ENCODE results near the gene TYW1. TPM values are rescaled to one million over a fixed set of nuclear protein-coding genes. Genes with fewer than 3 reads are reported as not detected.
"Not testable (repeated sequence)": the region's sequence is repeated elsewhere in the genome, so short reads cannot be mapped to it uniquely, and the experiment has no call there.

The TYW1 gene
- total RNA-seq, 1 donor from 2014 or later: 20.0 TPM

DNA sequence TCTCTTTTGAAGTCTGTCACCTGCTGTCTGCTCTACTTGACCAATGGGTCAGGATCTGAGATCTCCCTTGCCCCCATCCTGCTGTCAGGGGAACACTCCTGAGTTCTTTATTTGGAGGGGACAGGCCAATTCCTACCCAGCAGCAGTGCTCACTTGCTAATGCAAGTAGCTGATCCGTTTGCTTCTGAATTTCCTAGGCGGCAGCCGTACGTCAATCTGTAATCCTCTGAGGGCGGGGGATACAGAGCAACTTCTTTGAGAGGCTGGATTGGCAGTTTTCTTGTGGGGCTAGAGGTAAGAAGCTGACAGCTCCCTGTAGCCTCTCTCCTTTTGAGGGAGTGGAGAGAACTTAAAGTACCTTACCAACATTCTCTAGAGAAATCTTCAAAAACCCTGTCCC lies 36.6 kb downstream of the TYW1 start:
- no peaks in the 10 kb centered on the region for H3K9me3 ChIP-seq
- TF ChIP-seq, protein P1, sequence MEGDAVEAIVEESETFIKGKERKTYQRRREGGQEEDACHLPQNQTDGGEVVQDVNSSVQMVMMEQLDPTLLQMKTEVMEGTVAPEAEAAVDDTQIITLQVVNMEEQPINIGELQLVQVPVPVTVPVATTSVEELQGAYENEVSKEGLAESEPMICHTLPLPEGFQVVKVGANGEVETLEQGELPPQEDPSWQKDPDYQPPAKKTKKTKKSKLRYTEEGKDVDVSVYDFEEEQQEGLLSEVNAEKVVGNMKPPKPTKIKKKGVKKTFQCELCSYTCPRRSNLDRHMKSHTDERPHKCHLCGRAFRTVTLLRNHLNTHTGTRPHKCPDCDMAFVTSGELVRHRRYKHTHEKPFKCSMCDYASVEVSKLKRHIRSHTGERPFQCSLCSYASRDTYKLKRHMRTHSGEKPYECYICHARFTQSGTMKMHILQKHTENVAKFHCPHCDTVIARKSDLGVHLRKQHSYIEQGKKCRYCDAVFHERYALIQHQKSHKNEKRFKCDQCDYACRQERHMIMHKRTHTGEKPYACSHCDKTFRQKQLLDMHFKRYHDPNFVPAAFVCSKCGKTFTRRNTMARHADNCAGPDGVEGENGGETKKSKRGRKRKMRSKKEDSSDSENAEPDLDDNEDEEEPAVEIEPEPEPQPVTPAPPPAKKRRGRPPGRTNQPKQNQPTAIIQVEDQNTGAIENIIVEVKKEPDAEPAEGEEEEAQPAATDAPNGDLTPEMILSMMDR (IDR thresholded peaks at IDR 0.05): no peak
- DNase-seq (no peak), ATAC-seq (no peak)
- H3K36me3 ChIP-seq: peaks cover 9% of the 10 kb centered on the region
- H3K4me3 ChIP-seq: no peak overlapping the region
- intact Hi-C loops (cut with DNase I): no loop called here
- no peaks in the 10 kb centered on the region for H3K4me1 ChIP-seq
- H3K27me3 ChIP-seq: no peaks in the 10 kb centered on the region
- no peak overlapping the region for H3K27ac ChIP-seq

GRCh38 chr7:67036432-67037395 lies 40.1 kb downstream of the TYW1 start:
- H3K9me3 ChIP-seq; H3K27ac ChIP-seq; H3K27me3 ChIP-seq; H3K4me3 ChIP-seq; H3K36me3 ChIP-seq; DNase-seq; H3K4me1 ChIP-seq; intact Hi-C loops (cut with DNase I): not testable (repeated sequence)
- peak; percentile 29 for ATAC-seq

DNA sequence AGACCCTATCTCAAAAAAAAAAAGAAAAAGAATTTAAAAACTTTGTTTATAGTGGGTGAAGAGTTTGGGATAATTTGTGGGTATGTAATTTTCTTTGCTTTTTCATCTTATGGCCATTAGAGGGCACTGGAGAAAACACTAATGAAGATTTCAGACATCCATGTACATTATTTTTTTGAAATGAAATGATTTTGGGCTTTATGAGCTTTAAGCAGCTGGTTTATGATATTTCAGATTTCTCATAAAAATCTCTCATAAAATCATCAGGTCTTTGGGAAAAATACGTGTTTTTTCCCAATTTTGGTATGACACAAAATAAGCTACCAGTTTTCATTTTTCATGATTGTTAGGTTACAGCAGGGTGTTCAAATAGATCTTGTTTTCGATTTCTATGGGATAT lies 44.2 kb downstream of the TYW1 start:
- H3K27ac ChIP-seq; DNase-seq; ATAC-seq; H3K4me3 ChIP-seq; H3K27me3 ChIP-seq; H3K36me3 ChIP-seq; H3K9me3 ChIP-seq; intact Hi-C loops (cut with DNase I): not testable (repeated sequence)
- H3K4me1 ChIP-seq: peaks cover 13% of the 10 kb centered on the region
- TF ChIP-seq, protein P1 (IDR thresholded peaks at IDR 0.05): peak; percentile 46

GRCh38 chr7:67042781-67043558 lies 46.3 kb downstream of the TYW1 start:
- H3K27ac ChIP-seq: peak overlapping the region; percentile 24
- H3K4me3 ChIP-seq; H3K9me3 ChIP-seq; H3K36me3 ChIP-seq; intact Hi-C loops (cut with DNase I); DNase-seq; H3K27me3 ChIP-seq: not testable (repeated sequence)
- peaks cover 13% of the 10 kb centered on the region for H3K4me1 ChIP-seq
- peak; percentile 87 for ATAC-seq

- ATAC-seq; DNase-seq; intact Hi-C loops (cut with DNase I); H3K27me3 ChIP-seq; H3K9me3 ChIP-seq; H3K4me3 ChIP-seq; H3K36me3 ChIP-seq: not testable (repeated sequence)
- peaks cover 13% of the 10 kb centered on the region for H3K4me1 ChIP-seq
- peak overlapping the region; percentile 24 for H3K27ac ChIP-seq
These were observed 46.9 kb downstream of the TYW1 start for GRCh38 chr7:67043559-67043930.

- H3K36me3 ChIP-seq: peaks cover 2% of the 10 kb centered on the region
- no peak for ATAC-seq
These were observed 48.9 kb downstream of the TYW1 start for GRCh38 chr7:67045496-67045995.

GRCh38 chr7:67046819-67047218 lies 50.2 kb downstream of the TYW1 start:
- H3K27me3 ChIP-seq; H3K4me3 ChIP-seq; ATAC-seq; DNase-seq; intact Hi-C loops (cut with DNase I); H3K27ac ChIP-seq; H3K36me3 ChIP-seq; H3K9me3 ChIP-seq: not testable (repeated sequence)
- H3K4me1 ChIP-seq: peaks cover 13% of the 10 kb centered on the region

More at GRCh38 chr7:67045496-67045995, 48.9 kb downstream of the TYW1 start:
- intact Hi-C loops (cut with DNase I): no loop called here
- no peak for DNase-seq
- Histone ChIP-seq H3K27me3 (no peaks in the 10 kb centered on the region), H3K9me3 (no peaks in the 10 kb centered on the region), H3K4me3 (no peak overlapping the region), H3K27ac (no peak overlapping the region), H3K4me1 (peaks cover 13% of the 10 kb centered on the region)
- TF ChIP-seq, protein P1 (IDR thresholded peaks at IDR 0.05): no peak

DNA sequence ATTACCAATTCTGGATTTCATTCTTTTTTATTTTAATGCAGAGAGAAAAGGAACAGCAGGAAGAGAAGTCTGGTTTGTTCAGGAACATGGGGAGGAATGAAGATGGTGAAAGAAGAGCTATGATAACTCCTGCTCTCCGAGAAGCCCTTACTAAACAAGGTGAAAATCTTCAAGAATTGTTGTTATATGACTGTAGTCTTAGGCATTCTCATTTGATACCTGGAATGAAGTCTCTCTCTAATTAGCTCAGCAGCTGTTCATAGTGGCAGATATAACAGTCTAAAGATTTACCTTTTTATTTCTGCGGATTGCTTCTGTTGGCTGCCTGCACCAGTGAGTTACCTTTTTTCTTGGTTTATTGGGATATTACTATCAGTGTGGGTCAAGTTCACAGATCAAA lies 53.3 kb downstream of the TYW1 start:
- H3K36me3 ChIP-seq; intact Hi-C loops (cut with DNase I); ATAC-seq; DNase-seq; H3K27me3 ChIP-seq; H3K27ac ChIP-seq; H3K9me3 ChIP-seq; H3K4me1 ChIP-seq; H3K4me3 ChIP-seq: not testable (repeated sequence)

- H3K9me3 ChIP-seq; H3K36me3 ChIP-seq; H3K4me3 ChIP-seq; intact Hi-C loops (cut with DNase I); DNase-seq; H3K27ac ChIP-seq; ATAC-seq; H3K27me3 ChIP-seq; H3K4me1 ChIP-seq: not testable (repeated sequence)
These were observed 55.5 kb downstream of the TYW1 start for GRCh38 chr7:67052161-67052560.
